Activated CD4-positive, alpha-beta T cell treated with anti-CD3 and anti-CD28 coated beads, Interleukin-2, amount 10 ng/mL, durations not matched to agents 7 days and 5 days (primary cell): ENCODE results near the gene NTM. TPM values are rescaled to one million over a fixed set of nuclear protein-coding genes. Genes with fewer than 3 reads are reported as not detected.

Experiments used
- CTCF ChIA-PET: fragments of 350-600 bp; sonication (Branson Sonifier 250); formaldehyde crosslinking; loops from one replicate; lab custom pipeline; 2021; ENCODE audit warnings: antibody characterized with exemption; lab: Charles Lee
- POLR2A ChIA-PET: fragments of 350-600 bp; sonication (Branson Sonifier 250); formaldehyde crosslinking; loops from one replicate; lab custom pipeline; 2021; ENCODE audit warnings: antibody characterized with exemption; lab: Charles Lee
- DNase-seq: peaks from one replicate; pipeline ENCODE4 v3.0.0-alpha.2; 2020
- H3K27ac Mint-ChIP-seq: one replicate; pipeline ENCODE4 v1.8.0; 2021; ENCODE audit warnings: mild to moderate bottlenecking, moderate library complexity, mixed read lengths
- H3K27me3 Mint-ChIP-seq: one replicate; pipeline ENCODE4 v1.8.0; 2021; ENCODE audit warnings: mixed read lengths
- H3K36me3 Mint-ChIP-seq: one replicate; pipeline ENCODE4 v1.8.0; 2021; ENCODE audit warnings: low read depth, mixed read lengths
- H3K4me1 Mint-ChIP-seq: one replicate; pipeline ENCODE4 v1.8.0; 2021; ENCODE audit warnings: mixed read lengths
- H3K4me3 Mint-ChIP-seq: one replicate; pipeline ENCODE4 v1.8.0; 2021; ENCODE audit warnings: mild to moderate bottlenecking, moderate library complexity, mixed read lengths
- H3K9me3 Mint-ChIP-seq: one replicate; pipeline ENCODE4 v1.8.0; 2021; ENCODE audit warnings: mixed read lengths
- total RNA-seq, 2 experiments: library from RNA; stranded (reverse); gene quantifications; one replicate each; pipeline ENCODE4 v1.2.3, GENCODE V29; 2021

NTM gene
- total RNA-seq, 2 experiments from 2014 or later: not detected

DNA sequence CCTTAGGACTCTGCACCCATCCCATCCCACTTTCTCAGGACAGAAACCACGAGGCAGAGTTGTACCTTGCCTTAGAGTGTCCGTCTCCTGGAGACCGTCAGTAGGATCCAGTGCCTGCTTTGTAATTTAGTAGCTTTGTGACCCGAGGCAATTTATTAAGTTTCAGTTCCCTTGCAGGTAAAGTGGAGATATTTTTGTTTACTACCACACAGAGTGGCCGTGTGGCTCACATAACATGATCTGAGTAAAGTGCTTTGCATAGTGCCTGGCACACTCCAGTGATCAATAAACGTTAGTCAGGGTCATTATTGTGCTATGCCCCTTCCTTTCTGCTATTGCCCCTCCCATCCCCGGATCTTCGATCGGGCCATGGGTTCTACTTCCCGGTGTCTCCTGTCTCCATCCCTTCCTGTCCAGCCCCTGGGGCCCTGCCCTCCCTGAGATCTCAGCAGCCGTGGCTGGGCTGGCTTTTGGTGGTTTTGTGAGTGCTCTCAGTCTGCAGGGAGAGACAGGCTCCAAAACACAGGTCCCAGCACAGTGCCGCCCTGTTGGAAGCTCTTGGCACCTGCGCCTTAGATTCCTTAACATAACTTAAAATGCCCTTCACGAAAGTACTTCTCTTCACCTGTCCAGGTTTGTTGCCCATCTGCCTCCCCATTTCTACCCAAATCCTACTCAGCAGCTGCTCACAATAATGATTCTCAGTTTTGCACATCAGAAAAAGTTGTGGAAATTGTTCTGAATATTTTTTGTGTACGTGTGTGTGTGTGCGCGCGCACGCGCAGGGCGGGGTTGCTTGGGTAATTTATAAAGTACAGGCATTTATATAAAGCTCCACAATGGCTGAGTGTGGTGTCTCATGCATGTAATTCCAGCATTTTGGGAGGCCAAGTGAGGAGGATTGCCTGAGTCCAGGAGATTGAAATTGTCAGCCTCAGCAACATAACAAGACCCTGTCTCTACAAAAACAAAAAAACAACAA, 753.7 kb downstream of the NTM start:
- CTCF ChIA-PET: no interaction called here
- no peaks in the 10 kb centered on the region for H3K27me3 Mint-ChIP-seq
- no peak for DNase-seq

DNA sequence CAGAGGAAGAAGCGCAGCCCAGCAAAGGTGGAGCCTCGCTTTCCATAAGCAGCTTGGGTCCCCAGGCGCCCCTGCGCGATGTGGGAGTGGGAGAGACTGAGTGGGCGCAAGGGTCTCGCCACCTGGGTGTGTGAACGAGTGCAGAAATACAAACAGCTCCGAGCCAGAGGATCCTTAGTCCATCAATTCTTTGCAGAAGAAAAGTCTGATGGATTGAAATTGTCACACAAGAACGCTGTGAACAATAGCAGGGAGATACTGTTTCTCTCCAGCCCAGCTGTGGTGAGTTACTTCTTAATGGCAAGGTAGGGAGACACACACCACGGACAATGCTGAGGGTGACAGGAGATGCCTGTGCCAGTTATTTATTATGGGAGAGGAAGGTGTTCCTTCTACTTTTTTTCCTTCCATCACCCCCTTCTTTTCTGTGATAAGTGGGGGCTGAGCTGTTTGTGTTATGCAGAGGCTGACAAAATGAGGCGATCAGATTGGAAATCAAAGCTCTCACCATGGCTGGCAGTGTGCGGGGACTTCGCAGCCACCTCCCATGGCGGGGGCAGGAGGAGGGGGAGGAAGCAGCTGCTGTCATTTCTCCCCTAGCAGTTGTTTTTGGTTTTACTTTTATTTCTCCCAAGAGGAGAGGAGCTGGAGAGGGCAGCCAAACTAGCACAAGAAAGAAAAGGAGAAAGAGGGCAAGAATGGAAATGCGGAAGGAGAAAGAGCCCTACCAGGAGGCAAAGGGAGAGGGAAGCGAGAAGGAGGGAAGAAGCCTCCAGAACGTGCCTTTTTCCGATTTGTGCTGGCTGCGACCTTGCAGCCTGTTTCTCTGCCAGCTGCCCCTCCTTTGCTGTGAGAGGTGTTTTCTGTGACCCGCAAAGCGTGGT, 755.8 kb downstream of the NTM start:
- Mint-ChIP-seq H3K27ac (no peak overlapping the region), H3K9me3 (no peaks in the 10 kb centered on the region), H3K36me3 (no peaks in the 10 kb centered on the region), H3K4me3 (no peak overlapping the region), H3K27me3 (no peaks in the 10 kb centered on the region), H3K4me1 (no peaks in the 10 kb centered on the region)
- CTCF ChIA-PET: no interaction called here
- no peak for DNase-seq
- POLR2A ChIA-PET: no interaction called here

More for the DNA sequence above, 753.7 kb downstream of the NTM start:
- H3K4me1 Mint-ChIP-seq: no peaks in the 10 kb centered on the region
- H3K36me3 Mint-ChIP-seq: no peaks in the 10 kb centered on the region
- POLR2A ChIA-PET: no interaction called here
- no peak overlapping the region for H3K27ac Mint-ChIP-seq
- H3K9me3 Mint-ChIP-seq: no peaks in the 10 kb centered on the region
- no peak overlapping the region for H3K4me3 Mint-ChIP-seq

DNA sequence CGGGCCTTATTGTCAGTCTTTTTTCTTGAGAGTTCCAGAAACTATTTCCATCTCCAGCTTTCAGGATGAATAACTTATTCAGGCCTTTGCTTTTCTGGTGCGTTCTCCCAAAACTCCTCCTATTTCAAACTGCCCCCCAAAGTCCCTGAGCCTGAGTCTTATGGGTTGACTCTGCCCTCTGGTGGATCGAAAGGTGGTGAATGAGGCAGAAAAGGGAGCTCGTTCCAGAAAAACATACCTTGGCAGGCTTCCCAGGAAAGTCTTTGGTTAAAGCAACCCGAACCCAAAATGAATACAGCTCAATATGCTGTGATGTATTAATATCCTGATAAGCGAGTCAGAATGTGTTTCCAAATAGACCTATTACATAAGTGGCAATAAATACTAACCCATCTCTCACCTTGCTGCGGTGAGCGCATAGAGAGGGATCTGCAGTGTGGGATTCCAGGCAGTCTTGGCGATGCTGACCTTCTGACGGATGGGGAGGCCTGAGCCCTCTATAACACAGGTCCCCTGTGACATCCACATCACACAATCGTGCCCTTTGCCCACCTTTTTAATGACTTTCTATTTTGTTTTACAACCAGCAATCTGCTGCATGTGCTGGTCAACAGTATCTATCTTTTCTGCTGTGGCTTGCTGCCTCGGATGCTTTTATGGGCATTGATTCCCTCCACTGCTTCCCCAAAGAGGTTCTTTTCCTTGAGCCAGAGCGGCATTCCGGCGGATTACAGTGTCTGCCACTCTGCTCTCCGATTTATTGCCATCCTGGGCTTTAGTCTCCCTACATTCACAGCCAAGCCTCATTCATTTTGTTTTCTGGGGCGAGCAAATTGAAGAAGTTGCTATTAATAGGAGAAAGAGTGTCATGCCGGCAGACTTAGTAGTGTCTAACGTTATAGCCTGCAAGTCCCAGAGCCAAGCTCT, 756.8 kb downstream of the NTM start:
- no peak overlapping the region for H3K4me3 Mint-ChIP-seq
- DNase-seq: no peak
- no peaks in the 10 kb centered on the region for H3K9me3 Mint-ChIP-seq
- CTCF ChIA-PET: no interaction called here
- POLR2A ChIA-PET: no interaction called here
- no peaks in the 10 kb centered on the region for H3K36me3 Mint-ChIP-seq
- no peaks in the 10 kb centered on the region for H3K27me3 Mint-ChIP-seq
- no peaks in the 10 kb centered on the region for H3K4me1 Mint-ChIP-seq
- no peak overlapping the region for H3K27ac Mint-ChIP-seq

DNA sequence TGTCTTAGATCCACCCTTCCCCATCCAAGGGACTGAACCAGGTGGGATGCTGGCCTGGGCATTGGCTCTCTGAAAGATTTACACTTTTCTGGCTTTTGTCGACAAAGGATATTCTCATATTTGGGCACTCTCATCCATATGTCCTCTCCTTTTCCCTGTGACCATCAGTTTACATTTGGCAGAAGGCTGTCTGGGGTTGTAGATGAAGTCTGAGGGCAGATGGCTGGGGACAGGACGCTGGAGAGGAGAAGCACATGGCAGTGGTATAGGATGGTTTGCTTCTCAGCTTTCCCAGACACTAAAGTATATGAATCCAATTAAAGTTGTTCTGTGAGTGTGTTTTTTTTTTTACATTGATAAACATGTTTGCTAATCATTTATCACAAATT, 757.5 kb downstream of the NTM start:
- POLR2A ChIA-PET: no interaction called here
- H3K4me3 Mint-ChIP-seq: no peak overlapping the region
- no peaks in the 10 kb centered on the region for H3K9me3 Mint-ChIP-seq
- H3K27me3 Mint-ChIP-seq: no peaks in the 10 kb centered on the region
- no peak for DNase-seq
- no peak overlapping the region for H3K27ac Mint-ChIP-seq
- CTCF ChIA-PET: no interaction called here
- no peaks in the 10 kb centered on the region for H3K4me1 Mint-ChIP-seq
- no peaks in the 10 kb centered on the region for H3K36me3 Mint-ChIP-seq

DNA sequence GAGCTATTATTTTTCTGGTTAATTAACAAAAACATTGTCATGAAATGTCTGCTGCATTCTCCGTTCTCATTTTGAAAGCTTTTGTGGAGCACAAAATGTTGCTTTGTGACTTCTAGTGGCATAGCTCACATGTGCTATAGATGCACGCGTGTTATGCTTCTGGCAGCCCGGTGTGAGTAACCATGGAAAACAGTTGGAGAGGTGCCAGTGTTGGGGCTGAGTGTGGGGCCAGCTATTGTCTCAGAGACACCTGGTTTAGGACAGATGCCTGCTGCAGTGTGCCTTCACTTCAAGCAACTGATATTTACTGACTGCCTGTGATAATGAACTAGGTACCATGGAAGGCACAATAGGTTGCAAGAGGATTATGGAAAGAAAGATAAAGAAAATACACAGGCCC, 760.6 kb downstream of the NTM start:
- H3K4me1 Mint-ChIP-seq: no peaks in the 10 kb centered on the region
- H3K36me3 Mint-ChIP-seq: no peaks in the 10 kb centered on the region
- no peak overlapping the region for H3K27ac Mint-ChIP-seq
- DNase-seq: no peak
- ChIA-PET POLR2A (no interaction called here), CTCF (no interaction called here)
- no peaks in the 10 kb centered on the region for H3K27me3 Mint-ChIP-seq
- H3K9me3 Mint-ChIP-seq: no peaks in the 10 kb centered on the region
- H3K4me3 Mint-ChIP-seq: no peak overlapping the region

DNA sequence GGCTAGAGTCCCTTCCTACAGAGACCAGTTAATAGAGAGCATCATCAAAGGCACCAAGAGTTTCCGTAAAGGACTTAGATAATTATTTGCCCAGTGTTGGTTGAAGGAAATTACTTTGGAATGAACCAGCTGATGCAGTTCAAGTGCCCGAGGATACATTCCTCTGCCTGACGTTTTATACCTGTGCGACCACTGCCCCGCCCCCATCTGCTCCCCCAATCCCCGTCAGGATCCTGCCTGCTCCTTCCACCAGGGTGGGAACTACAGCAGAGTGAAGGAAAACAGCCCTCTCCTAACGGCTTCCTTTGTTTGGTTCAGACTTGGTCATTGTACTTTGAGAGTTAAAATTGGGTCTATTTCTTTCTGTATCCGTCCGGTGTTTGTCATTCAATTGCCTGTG, 761.5 kb downstream of the NTM start:
- Mint-ChIP-seq H3K27me3 (no peaks in the 10 kb centered on the region), H3K27ac (no peak overlapping the region), H3K36me3 (no peaks in the 10 kb centered on the region), H3K4me3 (no peak overlapping the region), H3K4me1 (no peaks in the 10 kb centered on the region), H3K9me3 (no peaks in the 10 kb centered on the region)
- CTCF ChIA-PET: no interaction called here
- DNase-seq: no peak
- POLR2A ChIA-PET: no interaction called here

DNA sequence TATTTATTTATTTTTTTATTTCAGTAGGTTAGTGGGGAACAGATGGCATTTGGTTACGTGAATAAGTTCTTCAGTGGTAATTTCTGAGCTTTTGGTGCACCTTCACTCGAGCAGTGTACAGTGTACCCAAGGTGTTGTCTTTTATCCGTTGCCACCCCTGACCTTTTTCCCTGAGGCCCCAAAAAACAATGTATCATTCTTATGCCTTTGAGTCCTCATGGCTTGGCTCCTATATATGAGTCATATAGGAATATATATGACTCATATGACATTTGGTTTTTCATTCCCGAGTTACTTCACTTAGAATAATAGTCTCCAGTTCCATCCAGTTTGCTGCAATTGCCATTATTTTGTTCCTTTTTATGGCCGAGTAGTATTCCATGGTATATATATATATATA, 763.9 kb downstream of the NTM start:
- Mint-ChIP-seq H3K36me3 (no peaks in the 10 kb centered on the region), H3K27ac (no peak overlapping the region), H3K9me3 (no peaks in the 10 kb centered on the region), H3K27me3 (no peaks in the 10 kb centered on the region), H3K4me1 (no peaks in the 10 kb centered on the region), H3K4me3 (no peak overlapping the region)
- no peak for DNase-seq
- POLR2A ChIA-PET: no interaction called here
- CTCF ChIA-PET: no interaction called here

DNA sequence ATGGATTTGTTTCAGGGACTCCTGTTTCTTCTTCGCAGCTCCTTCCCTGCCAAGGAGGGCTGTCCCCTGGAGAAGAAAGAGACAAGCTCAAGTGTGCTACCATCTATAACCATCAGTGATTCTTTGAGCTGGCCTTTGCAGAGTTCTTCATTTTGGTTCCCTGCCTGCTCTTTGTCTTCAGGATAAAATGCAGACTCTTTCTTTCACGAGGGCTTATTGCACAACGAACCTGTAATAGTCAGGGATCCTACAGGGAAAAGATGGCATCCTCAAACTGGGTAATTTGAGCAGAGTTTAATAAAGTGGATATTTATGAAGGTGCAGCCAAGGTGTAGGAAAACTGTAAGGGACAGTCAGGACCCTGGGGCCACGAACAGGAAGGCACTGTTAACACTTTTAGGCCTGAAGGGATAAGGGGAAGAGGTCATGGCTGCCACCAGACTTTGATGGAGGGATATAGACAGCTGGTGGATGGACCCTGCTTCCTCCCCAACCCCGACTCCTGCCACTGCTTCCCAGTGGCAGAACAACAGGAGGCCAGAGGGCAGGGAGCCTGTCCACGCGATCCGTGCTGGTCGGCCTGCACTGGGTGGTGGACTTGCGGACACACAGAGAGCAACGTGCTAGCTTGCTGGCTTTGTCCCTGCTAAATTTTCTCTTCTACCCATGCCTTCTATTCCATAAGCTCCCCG, 767.0 kb downstream of the NTM start:
- no peak for DNase-seq
- H3K4me3 Mint-ChIP-seq: no peak overlapping the region
- H3K9me3 Mint-ChIP-seq: no peaks in the 10 kb centered on the region
- no peaks in the 10 kb centered on the region for H3K27me3 Mint-ChIP-seq
- ChIA-PET CTCF (no interaction called here), POLR2A (no interaction called here)
- H3K4me1 Mint-ChIP-seq: no peaks in the 10 kb centered on the region
- no peaks in the 10 kb centered on the region for H3K36me3 Mint-ChIP-seq
- H3K27ac Mint-ChIP-seq: no peak overlapping the region

DNA sequence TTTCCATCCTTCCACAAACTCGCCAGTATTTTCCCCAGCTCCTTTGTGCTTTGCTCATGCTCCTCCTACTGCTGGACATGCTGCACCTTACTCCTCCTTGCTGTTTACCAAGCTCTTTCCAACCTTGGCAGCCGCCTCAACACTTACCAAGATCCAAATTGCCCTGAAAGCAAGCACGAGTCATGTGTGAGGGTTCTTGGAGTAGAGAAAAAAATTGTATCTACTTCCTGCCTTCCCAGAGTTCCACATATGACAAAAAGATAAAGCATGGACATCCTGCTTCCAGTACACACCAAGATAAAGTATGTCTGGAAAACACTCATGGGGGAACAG, 767.5 kb downstream of the NTM start:
- H3K27ac Mint-ChIP-seq: no peak overlapping the region
- H3K9me3 Mint-ChIP-seq: no peaks in the 10 kb centered on the region
- ChIA-PET CTCF (interaction anchor here (0.5 kb wide), 1 partner anchor 215 kb away, joined by 3 read pairs; no protein-coding TSS in a partner anchor), POLR2A (no interaction called here)
- H3K4me3 Mint-ChIP-seq: no peak overlapping the region
- H3K36me3 Mint-ChIP-seq: no peaks in the 10 kb centered on the region
- no peak for DNase-seq
- H3K4me1 Mint-ChIP-seq: no peaks in the 10 kb centered on the region
- H3K27me3 Mint-ChIP-seq: no peaks in the 10 kb centered on the region

DNA sequence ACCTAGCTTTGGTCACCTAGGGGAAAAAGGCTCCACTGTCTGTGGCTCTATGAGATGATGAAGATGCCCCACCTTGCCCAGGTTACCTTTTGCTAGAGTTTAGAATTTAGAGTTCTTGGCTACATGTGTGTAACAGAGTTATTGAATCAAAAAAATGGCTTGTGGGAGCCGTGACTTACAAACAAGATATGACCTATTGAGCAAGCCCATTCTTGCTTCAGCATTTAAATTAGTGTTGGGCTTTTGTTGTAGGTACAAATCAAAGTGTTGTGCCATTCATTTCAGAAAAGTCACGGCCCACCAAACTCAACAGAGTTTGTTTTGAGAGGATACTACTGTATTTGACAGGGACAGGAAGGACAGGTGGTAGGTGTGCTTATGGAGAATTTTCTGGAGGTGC, 768.8 kb downstream of the NTM start:
- H3K27me3 Mint-ChIP-seq: no peaks in the 10 kb centered on the region
- ChIA-PET POLR2A (no interaction called here), CTCF (no interaction called here)
- H3K36me3 Mint-ChIP-seq: no peaks in the 10 kb centered on the region
- no peak for DNase-seq
- no peaks in the 10 kb centered on the region for H3K4me1 Mint-ChIP-seq
- H3K4me3 Mint-ChIP-seq: no peak overlapping the region
- no peak overlapping the region for H3K27ac Mint-ChIP-seq
- no peaks in the 10 kb centered on the region for H3K9me3 Mint-ChIP-seq

DNA sequence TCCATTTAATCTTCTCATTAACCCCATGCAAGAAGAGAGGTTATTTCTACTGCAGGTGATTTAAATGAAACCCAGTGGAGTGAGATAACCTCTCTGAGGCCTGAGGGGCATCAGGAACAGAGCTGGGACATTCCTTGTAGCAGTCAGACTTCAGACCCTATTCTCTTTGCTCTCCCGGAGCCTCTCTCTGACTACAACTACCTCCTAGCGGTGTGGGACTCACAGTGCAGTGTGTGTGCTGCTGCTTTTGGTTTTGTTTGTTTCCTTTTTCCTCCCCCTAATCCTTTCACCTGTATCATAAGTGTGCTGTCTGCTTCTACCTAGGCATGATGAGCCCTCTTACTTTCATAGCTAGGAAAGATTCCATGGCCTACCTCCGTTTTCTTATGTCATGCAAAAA, 769.6 kb downstream of the NTM start:
- H3K9me3 Mint-ChIP-seq: no peaks in the 10 kb centered on the region
- no peaks in the 10 kb centered on the region for H3K36me3 Mint-ChIP-seq
- no peak for DNase-seq
- no peaks in the 10 kb centered on the region for H3K27me3 Mint-ChIP-seq
- H3K4me3 Mint-ChIP-seq: no peak overlapping the region
- no peaks in the 10 kb centered on the region for H3K4me1 Mint-ChIP-seq
- H3K27ac Mint-ChIP-seq: no peak overlapping the region
- CTCF ChIA-PET: no interaction called here
- POLR2A ChIA-PET: no interaction called here

DNA sequence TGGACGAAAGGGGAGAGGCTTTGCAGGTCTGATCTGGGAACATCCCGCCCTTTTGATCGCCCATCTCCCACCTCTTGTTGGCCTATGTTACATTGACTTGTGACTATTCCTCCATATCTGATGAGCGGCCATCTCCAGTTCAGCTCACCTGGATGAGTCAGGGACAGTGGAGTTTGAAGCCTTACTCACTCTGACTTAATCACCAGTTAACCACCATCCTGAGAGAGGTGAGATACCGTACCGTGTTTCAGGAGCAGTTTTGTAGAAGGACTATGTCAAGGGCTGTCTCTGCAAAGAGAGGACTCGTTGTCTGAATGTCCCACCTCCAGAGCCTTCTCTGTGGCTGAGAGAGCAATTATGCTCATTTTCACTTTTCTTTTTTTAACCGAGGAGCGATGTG, 771.7 kb downstream of the NTM start:
- H3K4me3 Mint-ChIP-seq: no peak overlapping the region
- no peaks in the 10 kb centered on the region for H3K36me3 Mint-ChIP-seq
- ChIA-PET CTCF (no interaction called here), POLR2A (no interaction called here)
- no peak overlapping the region for H3K27ac Mint-ChIP-seq
- H3K27me3 Mint-ChIP-seq: no peaks in the 10 kb centered on the region
- DNase-seq: no peak
- no peaks in the 10 kb centered on the region for H3K9me3 Mint-ChIP-seq
- H3K4me1 Mint-ChIP-seq: no peaks in the 10 kb centered on the region
